GM23248 (cell line): ENCODE data around the gene MRS2. TPM values are rescaled to one million over a fixed set of nuclear protein-coding genes. Genes with fewer than 3 reads are reported as not detected.
"Not testable (repeated sequence)": the region's sequence is repeated elsewhere in the genome, so short reads cannot be mapped to it uniquely, and the experiment has no call there.

Source experiments
- DNase-seq: peaks from one replicate; pipeline ENCODE4 v3.0.0-alpha.2; 2015
- H2AFZ ChIP-seq: fragments of 200-600 bp; sonication (generic); 2 replicates; pipeline ENCODE4 v1.6.1; 2016; ENCODE audit warnings: antibody characterized with exemption
- H3F3A ChIP-seq: fragments of 200-600 bp; sonication (generic); 2 replicates; pipeline ENCODE4 v1.6.1; 2016; ENCODE audit warnings: mild to moderate bottlenecking, antibody characterized with exemption, mixed run types; ENCODE audit not compliant: insufficient read depth
- H3K27ac ChIP-seq: fragments of 200-600 bp; sonication (generic); 2 replicates; pipeline ENCODE4 v1.5.1; 2016; ENCODE audit warnings: mild to moderate bottlenecking
- H3K27me3 ChIP-seq: fragments of 200-600 bp; sonication (generic); replicated peaks from 2 replicates; pipeline ENCODE4 v1.6.1; 2016; ENCODE audit warnings: mild to moderate bottlenecking; ENCODE audit not compliant: insufficient read depth
- H3K36me3 ChIP-seq: fragments of 200-600 bp; sonication (generic); 2 replicates; pipeline ENCODE4 v1.6.1; 2016; ENCODE audit warnings: low read depth, mild to moderate bottlenecking
- H3K4me1 ChIP-seq: fragments of 200-600 bp; sonication (generic); 2 replicates; pipeline ENCODE4 v1.6.1; 2016; ENCODE audit warnings: mild to moderate bottlenecking; ENCODE audit not compliant: insufficient read depth
- H3K4me2 ChIP-seq: fragments of 200-600 bp; sonication (generic); one replicate; pipeline ENCODE4 v1.6.1; 2016; ENCODE audit warnings: mild to moderate bottlenecking; ENCODE audit not compliant: unreplicated experiment
- H3K4me3 ChIP-seq: fragments of 200-600 bp; sonication (generic); 2 replicates; pipeline ENCODE4 v1.5.1; 2016; ENCODE audit warnings: mild to moderate bottlenecking
- H3K79me2 ChIP-seq: fragments of 200-600 bp; sonication (generic); 2 replicates; pipeline ENCODE4 v1.6.1; 2016; ENCODE audit warnings: mild to moderate bottlenecking; ENCODE audit not compliant: insufficient read depth
- H3K9ac ChIP-seq: fragments of 200-600 bp; sonication (generic); 2 replicates; pipeline ENCODE4 v1.6.1; 2016; ENCODE audit warnings: mild to moderate bottlenecking
- H3K9me2 ChIP-seq: fragments of 200-600 bp; sonication (generic); 2 replicates; pipeline ENCODE4 v1.6.1; 2016; ENCODE audit warnings: mixed run types, mild to moderate bottlenecking, moderate library complexity; ENCODE audit not compliant: insufficient read depth
- H3K9me3 ChIP-seq: fragments of 200-600 bp; sonication (generic); one replicate; pipeline ENCODE4 v1.6.1; 2017; ENCODE audit warnings: low read depth
- H4K20me1 ChIP-seq: fragments of 200-600 bp; sonication (generic); 2 replicates; pipeline ENCODE4 v1.6.0; 2016; ENCODE audit not compliant: insufficient read depth
- EZH2 ChIP-seq: fragments of 200-600 bp; sonication (generic); IDR thresholded peaks from 2 replicates; pipeline ENCODE4 v1.6.1; 2018; ENCODE audit warnings: antibody characterized with exemption, mild to moderate bottlenecking; ENCODE audit not compliant: insufficient read depth, poor library complexity, severe bottlenecking
- EZH2phosphoT487 ChIP-seq: fragments of 200-600 bp; sonication (generic); IDR thresholded peaks from 2 replicates; pipeline ENCODE4 v1.6.1; 2018; ENCODE audit warnings: antibody characterized with exemption, moderate library complexity, mild to moderate bottlenecking, low read depth; ENCODE audit not compliant: insufficient read depth
- WGBS, 2 experiments: methylation state at CpG; one replicate each; pipeline ENCODE4 v1.1.6; 2015 to 2017; ENCODE audit warnings: low lambda C conversion rate in 2 of 2, low coverage in 1 of 2; ENCODE audit errors: missing lambda C conversion rate in 2 of 2; 5-methylcytosine and 5-hydroxymethylcytosine counted together
- in situ Hi-C: fragments of 300-500 bp; cut with MboI; formaldehyde crosslinking; loops from 2 replicates; pipeline ENCODE4 v1.15.0; 2020
- polyA plus RNA-seq: library from polyadenylated mRNA; unstranded; fragments of >200 nt; fragmentation: Nextera tagmentation; extraction: Ambion mirVana; gene quantifications from 2 replicates; pipeline ENCODE4 v1.2.1, GENCODE V29; 2016
- total RNA-seq: library from RNA; depleted of rRNA; stranded (reverse); fragments of >200 nt; shearing (Covaris generic); gene quantifications from 2 replicates; pipeline ENCODE4 v1.2.3, GENCODE V29; 2014

MRS2 gene
- total and polyA plus RNA-seq, 2 experiments from 2014 or later: 18.0 to 21.3 TPM

DNA sequence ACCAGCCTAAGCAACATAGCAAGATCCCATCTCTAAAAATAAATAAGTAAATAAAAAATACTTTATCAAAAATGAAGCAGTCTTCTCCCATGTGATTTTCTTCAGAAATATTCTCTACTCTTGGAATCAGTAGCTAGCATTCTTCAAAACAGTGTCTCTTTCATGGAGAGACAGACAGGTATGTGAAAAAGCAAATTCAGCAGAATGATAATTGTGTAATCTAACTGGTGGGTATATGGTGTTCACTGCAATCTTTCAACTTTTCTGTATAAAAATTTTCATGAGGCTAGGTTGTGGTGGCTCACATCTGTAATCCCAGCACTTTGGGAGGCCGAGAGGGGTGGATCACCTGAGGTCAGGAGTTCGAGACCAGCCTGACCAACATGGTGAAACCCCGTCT, 7.9 kb downstream of the MRS2 start:
- in situ Hi-C loops: no loop called here
- H3K27ac ChIP-seq: no peak overlapping the region
- no peaks in the 10 kb centered on the region for H3K9me2 ChIP-seq
- no peak for DNase-seq
- WGBS, 2 experiments: 97 to 98% methylated on average over 3 of the region's 3 CpGs
- no peaks in the 10 kb centered on the region for H3K27me3 ChIP-seq
- 0 out of 2 replicates have a peak, but pooled peaks cover 8% of the 10 kb centered on the region for H3K79me2 ChIP-seq
- no peak overlapping the region for H3K4me2 ChIP-seq
- H3K9me3 ChIP-seq: no peaks in the 10 kb centered on the region
- no peak overlapping the region for H2AFZ ChIP-seq
- H4K20me1 ChIP-seq: no peaks in the 10 kb centered on the region
- no peak overlapping the region for H3K9ac ChIP-seq
- peaks cover 47% of the 10 kb centered on the region for H3K36me3 ChIP-seq
- H3K4me3 ChIP-seq: no peak overlapping the region
- H3K4me1 ChIP-seq: no peaks in the 10 kb centered on the region
- TF ChIP-seq EZH2 (no peak), EZH2phosphoT487 (no peak)
- H3F3A ChIP-seq: no peaks in the 10 kb centered on the region

DNA sequence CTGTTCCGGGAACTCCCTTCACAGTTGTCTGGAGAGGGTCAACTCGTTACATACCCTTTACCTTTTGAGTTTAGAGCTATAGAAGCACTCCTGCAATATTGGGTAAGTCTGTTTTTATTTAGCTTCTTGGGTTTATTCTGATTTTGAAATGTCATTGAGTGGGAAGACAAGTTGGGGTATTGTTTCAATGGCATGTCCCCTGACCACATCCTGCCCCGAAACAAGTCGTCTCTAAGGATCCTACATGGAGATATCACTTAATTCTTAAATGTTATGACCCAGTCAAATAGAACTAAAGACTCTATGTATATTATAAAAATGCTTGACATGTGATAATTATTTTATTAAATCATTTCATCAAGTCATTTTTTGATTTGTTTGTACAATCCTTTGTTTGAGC, 9.6 kb downstream of the MRS2 start:
- Histone ChIP-seq H3K36me3 (peaks cover 61% of the 10 kb centered on the region), H3K79me2 (0 out of 2 replicates have a peak, but pooled peaks cover 8% of the 10 kb centered on the region), H3K4me1 (no peaks in the 10 kb centered on the region), H3F3A (no peaks in the 10 kb centered on the region), H3K4me2 (no peak overlapping the region), H2AFZ (no peak overlapping the region), H3K9ac (no peak overlapping the region), H4K20me1 (no peaks in the 10 kb centered on the region), H3K27ac (no peak overlapping the region), H3K9me3 (no peaks in the 10 kb centered on the region), H3K4me3 (no peak overlapping the region), H3K9me2 (no peaks in the 10 kb centered on the region), H3K27me3 (no peaks in the 10 kb centered on the region)
- TF ChIP-seq EZH2 (no peak), EZH2phosphoT487 (no peak)
- in situ Hi-C loops: no loop called here
- no peak for DNase-seq
- 98 to 99% methylated on average over 4 of the region's 4 CpGs for WGBS, 2 experiments

DNA sequence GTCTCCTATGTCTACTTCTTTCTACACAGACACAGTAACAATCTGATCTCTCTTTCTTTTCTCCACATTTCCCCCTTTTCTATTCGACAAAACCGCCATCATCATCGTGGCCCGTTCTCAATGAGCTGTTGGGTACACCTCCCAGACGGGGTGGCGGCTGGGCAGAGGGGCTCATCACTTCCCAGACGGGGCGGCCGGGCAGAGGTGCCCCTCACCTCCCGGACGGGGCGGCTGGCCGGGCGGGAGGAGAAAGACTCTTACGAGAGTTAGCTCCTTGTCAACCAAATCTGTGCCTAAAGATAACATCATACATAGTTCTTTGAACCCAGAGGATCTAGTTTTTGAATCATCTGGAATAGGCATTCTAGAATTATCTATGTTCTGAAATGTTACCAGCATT, 11.8 kb downstream of the MRS2 start:
- H2AFZ ChIP-seq, H3K4me1 ChIP-seq, H3K9me2 ChIP-seq, H3K4me3 ChIP-seq, in situ Hi-C loops, H3K9ac ChIP-seq, H3K79me2 ChIP-seq, H3K27ac ChIP-seq, H3K27me3 ChIP-seq, H3K4me2 ChIP-seq, DNase-seq, H3K9me3 ChIP-seq, H3F3A ChIP-seq, H4K20me1 ChIP-seq: not testable (repeated sequence)
- H3K36me3 ChIP-seq: peaks cover 59% of the 10 kb centered on the region
- 97 to 98% methylated on average over 15 of the region's 15 CpGs for WGBS, 2 experiments

DNA sequence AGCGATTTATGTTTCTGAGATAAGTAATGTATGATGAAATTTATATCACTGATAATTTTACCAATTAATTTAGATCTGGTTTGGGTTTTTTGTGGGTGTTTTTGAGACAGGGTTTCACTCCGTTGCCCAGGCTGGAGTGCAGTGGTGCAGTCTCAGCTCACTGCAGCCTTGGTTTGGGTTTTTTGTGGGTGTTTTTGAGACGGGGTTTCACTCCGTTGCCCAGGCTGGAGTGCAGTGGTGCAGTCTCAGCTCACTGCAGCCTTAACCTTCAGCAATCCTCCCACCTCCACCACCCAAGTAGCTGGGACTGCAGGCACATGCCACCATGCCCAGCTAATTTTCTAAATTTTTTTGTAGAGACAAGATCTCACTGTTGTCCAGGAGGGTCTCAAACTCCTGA, 13.0 kb downstream of the MRS2 start:
- Histone ChIP-seq H3K4me1 (no peaks in the 10 kb centered on the region), H3K9me2 (no peaks in the 10 kb centered on the region), H3K36me3 (peaks cover 63% of the 10 kb centered on the region), H3K9me3 (no peaks in the 10 kb centered on the region), H3K9ac (no peak overlapping the region), H2AFZ (no peak overlapping the region), H3K4me2 (no peak overlapping the region), H3K79me2 (no peaks in the 10 kb centered on the region), H3F3A (no peaks in the 10 kb centered on the region), H3K4me3 (no peak overlapping the region), H3K27ac (no peak overlapping the region), H4K20me1 (no peaks in the 10 kb centered on the region), H3K27me3 (no peaks in the 10 kb centered on the region)
- no peak for TF ChIP-seq EZH2
- TF ChIP-seq EZH2phosphoT487: no peak
- no peak for DNase-seq
- in situ Hi-C loops: no loop called here
- WGBS, 2 experiments: 96 to 98% methylated on average over 4 of the region's 4 CpGs

DNA sequence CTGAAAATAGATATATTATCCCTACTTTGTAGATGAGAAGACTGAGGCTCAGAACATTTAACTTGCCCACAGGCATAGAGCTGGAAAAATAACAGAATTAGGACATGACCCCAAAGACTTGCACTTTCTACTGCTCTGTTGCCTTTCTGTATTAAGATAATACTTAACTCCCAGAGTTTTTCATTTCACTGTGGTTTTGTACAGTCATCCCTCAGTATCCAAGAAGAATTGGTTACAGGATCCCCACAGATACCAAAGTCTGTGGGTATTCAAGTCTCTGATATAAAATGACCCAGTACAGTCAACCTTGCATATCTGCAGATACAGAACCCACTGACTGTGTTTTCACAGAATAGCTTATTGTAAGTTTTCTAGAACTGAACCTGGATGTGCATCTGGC, 16.8 kb downstream of the MRS2 start:
- in situ Hi-C loops: no loop called here
- H2AFZ ChIP-seq: no peak overlapping the region
- no peaks in the 10 kb centered on the region for H3F3A ChIP-seq
- no peak overlapping the region for H3K4me3 ChIP-seq
- TF ChIP-seq EZH2 (no peak), EZH2phosphoT487 (no peak)
- no peak for DNase-seq
- no peak overlapping the region for H3K4me2 ChIP-seq
- H4K20me1 ChIP-seq: no peaks in the 10 kb centered on the region
- no peak overlapping the region for H3K27ac ChIP-seq
- H3K9ac ChIP-seq: no peak overlapping the region
- no peaks in the 10 kb centered on the region for H3K9me3 ChIP-seq
- no peaks in the 10 kb centered on the region for H3K4me1 ChIP-seq
- no peaks in the 10 kb centered on the region for H3K9me2 ChIP-seq
- H3K36me3 ChIP-seq: peaks cover 73% of the 10 kb centered on the region
- no peaks in the 10 kb centered on the region for H3K27me3 ChIP-seq
- H3K79me2 ChIP-seq: no peaks in the 10 kb centered on the region
